GM19455 (cell line): ENCODE measurements around the gene OGT.
"Not testable (repeated sequence)": the region's sequence is repeated elsewhere in the genome, so short reads cannot be mapped to it uniquely, and the experiment has no call there.

Source experiments
- ATAC-seq: cut with Tn5 transposase; IDR thresholded peaks from one replicate; pipeline ENCODE4 v1.9.1; 2021; ENCODE audit not compliant: unreplicated experiment

The OGT gene

GRCh38 chrX:71532753-71533425 is at the start of gene OGT:
Gene OGT (plus strand): TSS chrX:71533104. CDS start chrX:71533300, 196 bp downstream.
- peak; percentile 80 for ATAC-seq

- no peak for ATAC-seq
Observed at GRCh38 chrX:71487814-71488213, 45.1 kb upstream of the OGT start.

GRCh38 chrX:71489540-71489939 is 43.4 kb upstream of the OGT start:
- no peak for ATAC-seq

- no peak for ATAC-seq
Observed at GRCh38 chrX:71492231-71493065, 40.5 kb upstream of the OGT start.

- ATAC-seq: no peak
Observed at GRCh38 chrX:71493111-71493613, 39.7 kb upstream of the OGT start.

- not testable (repeated sequence) for ATAC-seq
Observed at GRCh38 chrX:71495979-71496378, 36.9 kb upstream of the OGT start.

GRCh38 chrX:71496476-71496875 is 36.4 kb upstream of the OGT start:
- ATAC-seq: no peak

GRCh38 chrX:71502080-71502479 is 30.8 kb upstream of the OGT start:
- not testable (repeated sequence) for ATAC-seq

- ATAC-seq: no peak
Observed at GRCh38 chrX:71504346-71504745, 28.6 kb upstream of the OGT start.

GRCh38 chrX:71509289-71509688 is 23.6 kb upstream of the OGT start:
- ATAC-seq: no peak

- ATAC-seq: no peak
Observed at GRCh38 chrX:71510161-71510560, 22.7 kb upstream of the OGT start.

GRCh38 chrX:71513731-71514130 is 19.2 kb upstream of the OGT start:
- ATAC-seq: not testable (repeated sequence)

- ATAC-seq: peak; percentile 69
Observed at GRCh38 chrX:71514367-71515037, 18.4 kb upstream of the OGT start.

- ATAC-seq: no peak
Observed at GRCh38 chrX:71515038-71515396, 17.9 kb upstream of the OGT start.

- ATAC-seq: no peak
Observed at GRCh38 chrX:71525316-71525715, 7.6 kb upstream of the OGT start.

GRCh38 chrX:71532078-71532752 is 689 bp upstream of the OGT start:
- peak; percentile 22 for ATAC-seq

- no peak for ATAC-seq
Observed at GRCh38 chrX:71533516-71533850, 579 bp downstream of the OGT start.

GRCh38 chrX:71533851-71534561 is 1.1 kb downstream of the OGT start:
- ATAC-seq: no peak

GRCh38 chrX:71534773-71535544 is 2.1 kb downstream of the OGT start:
- no peak for ATAC-seq

- no peak for ATAC-seq
Observed at GRCh38 chrX:71536285-71536684, 3.4 kb downstream of the OGT start.
